ENCODE results near the gene FAM3D. TPM values are rescaled to one million over a fixed set of nuclear protein-coding genes. Genes with fewer than 3 reads are reported as not detected.
A peak's percentile ranks its signal among the peaks of the same experiment; 100 is the strongest.

FAM3D gene
- total and polyA plus RNA-seq, 2 donors, result 2.1 to 6.5 TPM

DNA sequence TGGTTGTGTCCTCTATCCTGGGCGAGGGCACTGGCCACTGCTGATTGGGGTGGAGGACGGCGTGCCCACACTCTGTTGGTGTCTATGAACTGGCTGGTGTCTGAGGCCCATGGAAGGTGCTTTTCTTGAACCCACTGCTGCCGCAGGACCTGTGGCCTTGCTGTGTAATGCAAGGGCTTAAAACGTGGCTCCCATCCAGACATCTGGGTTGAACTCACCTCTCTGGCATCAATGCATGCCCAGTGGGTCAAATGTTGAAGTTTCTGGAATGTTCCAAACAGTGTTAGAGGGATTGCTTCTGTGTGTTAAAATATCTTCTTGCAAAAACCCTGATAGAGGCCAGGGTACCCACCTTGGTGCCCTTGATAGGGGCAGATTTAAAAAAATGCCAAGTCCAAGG is 42.6 kb downstream of the FAM3D start:
- no peak overlapping the region for H3K4me3 ChIP-seq (ENCODE audit: low read depth, low read length)
- H3K36me3 ChIP-seq (ENCODE audit: insufficient read depth), result no peaks in the 10 kb centered on the region
- H3K4me1 ChIP-seq (ENCODE audit: insufficient read depth), result no peaks in the 10 kb centered on the region
- DNase-seq (ENCODE audit: extremely low spot score), result no peak
- H3K27ac ChIP-seq (ENCODE audit: low read depth), result no peak overlapping the region
- WGBS, result 88% methylated on average over 5 of the region's 5 CpGs

DNA sequence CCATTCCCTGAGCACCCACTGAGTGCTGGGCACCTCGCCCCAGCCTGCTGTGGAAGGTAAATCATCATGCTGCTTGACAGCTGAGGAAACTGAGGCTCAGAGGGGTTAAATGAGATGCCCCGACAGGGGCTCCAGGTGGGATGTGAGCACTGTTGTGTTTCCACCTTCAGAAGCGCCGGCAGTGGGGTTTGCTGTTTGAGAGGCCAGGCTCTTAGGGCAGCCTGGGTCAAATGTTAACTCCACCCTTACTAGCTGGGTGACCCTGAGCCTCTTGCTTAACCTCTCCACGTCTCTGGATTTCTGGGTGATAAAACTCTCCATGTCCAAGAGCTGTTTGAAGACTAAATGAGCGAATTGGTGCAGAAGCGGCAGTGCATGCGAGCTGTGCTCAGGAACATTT is 43.1 kb downstream of the FAM3D start:
- 75% methylated on average over 8 of the region's 8 CpGs for WGBS
- Histone ChIP-seq H3K36me3 (ENCODE audit: insufficient read depth) (no peaks in the 10 kb centered on the region), H3K4me3 (ENCODE audit: low read depth, low read length) (no peak overlapping the region), H3K4me1 (ENCODE audit: insufficient read depth) (peaks cover 1% of the 10 kb centered on the region), H3K27ac (ENCODE audit: low read depth) (no peak overlapping the region)
- DNase-seq (ENCODE audit: extremely low spot score), result no peak

DNA sequence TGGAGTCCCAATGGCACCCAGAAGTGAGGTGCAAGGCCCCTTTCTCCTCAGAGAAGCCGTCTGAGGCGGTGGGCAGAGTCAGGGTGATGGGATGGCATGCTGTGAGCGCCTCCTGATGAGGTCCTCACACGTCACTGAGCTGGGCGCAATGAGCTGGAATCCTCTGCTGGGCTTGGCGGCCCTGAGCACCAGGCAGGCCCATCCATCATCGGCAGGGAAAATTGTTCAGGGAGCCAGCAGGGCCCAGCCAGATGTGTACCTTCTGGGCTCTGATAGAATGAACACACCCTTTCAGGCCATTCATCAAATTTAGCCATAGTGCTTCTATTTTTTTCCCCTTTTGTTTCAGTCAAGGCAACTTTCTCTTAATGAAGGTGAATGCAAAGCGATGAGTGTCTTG is 43.7 kb downstream of the FAM3D start:
- H3K36me3 ChIP-seq (ENCODE audit: insufficient read depth), result no peaks in the 10 kb centered on the region
- H3K4me1 ChIP-seq (ENCODE audit: insufficient read depth), result peaks cover 2% of the 10 kb centered on the region
- whole genome bisulfite sequencing, result 95% methylated on average over 8 of the region's 8 CpGs
- DNase-seq (ENCODE audit: extremely low spot score), result no peak
- no peak overlapping the region for H3K27ac ChIP-seq (ENCODE audit: low read depth)
- H3K4me3 ChIP-seq (ENCODE audit: low read depth, low read length), result no peak overlapping the region

DNA sequence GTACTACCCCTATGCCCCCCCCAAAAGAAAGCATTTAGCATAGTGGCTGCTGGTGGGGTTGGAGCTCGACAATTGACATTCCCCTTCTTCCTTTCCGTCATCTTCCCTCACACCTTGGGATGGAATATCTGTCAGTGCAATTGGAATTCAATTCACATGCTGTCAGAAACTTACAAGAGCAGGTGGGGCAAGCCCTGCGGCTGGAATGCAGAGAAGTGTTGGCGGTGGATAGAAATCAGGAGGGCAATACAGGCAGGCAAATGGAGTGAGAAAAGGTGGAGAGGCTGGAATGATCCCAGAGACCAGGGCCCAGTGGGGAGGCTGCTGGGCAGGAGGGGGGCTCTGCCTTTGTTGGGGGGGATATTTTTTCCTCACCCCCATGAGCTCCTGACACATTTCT is 44.1 kb downstream of the FAM3D start:
- WGBS, result 94% methylated on average over 4 of the region's 4 CpGs
- no peak overlapping the region for H3K4me3 ChIP-seq (ENCODE audit: low read depth, low read length)
- H3K36me3 ChIP-seq (ENCODE audit: insufficient read depth), result no peaks in the 10 kb centered on the region
- peaks cover 2% of the 10 kb centered on the region for H3K4me1 ChIP-seq (ENCODE audit: insufficient read depth)
- H3K27ac ChIP-seq (ENCODE audit: low read depth), result no peak overlapping the region
- DNase-seq (ENCODE audit: extremely low spot score), result no peak

DNA sequence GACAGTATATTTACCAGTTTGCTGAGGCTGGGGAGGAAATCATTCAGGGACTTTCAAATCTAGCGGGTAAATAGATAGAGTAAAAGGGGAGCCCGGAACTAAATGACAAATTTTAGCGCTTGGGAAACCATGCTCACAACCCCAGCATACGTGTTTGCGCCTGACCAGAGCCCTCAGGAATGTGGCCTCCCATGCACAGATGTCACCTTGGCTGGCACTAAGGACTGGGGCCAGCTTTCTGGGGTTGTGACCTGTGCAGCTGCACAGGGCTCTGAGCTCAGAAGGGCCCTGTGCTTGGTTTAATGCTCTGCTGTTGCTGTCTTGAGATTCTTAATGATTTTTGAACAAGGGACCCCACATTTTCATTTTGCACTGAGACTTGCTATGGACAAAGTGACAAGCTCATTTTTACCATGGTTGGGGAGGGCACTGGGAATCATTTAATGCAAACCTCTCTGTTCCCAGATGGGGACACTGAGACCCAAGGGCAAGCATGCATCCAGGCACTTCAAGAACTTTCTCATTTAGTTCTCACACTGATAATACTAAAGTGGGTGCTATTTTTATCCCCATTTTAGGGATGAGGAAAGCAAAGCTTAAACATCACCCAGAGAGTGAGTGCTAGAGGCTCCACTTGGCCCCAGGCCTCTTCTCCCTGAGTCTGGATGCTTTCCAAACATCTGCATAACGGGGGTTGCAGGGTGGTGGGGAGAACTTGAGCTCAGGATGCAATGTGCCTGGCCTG is 45.3 kb downstream of the FAM3D start:
- no peak for DNase-seq (ENCODE audit: extremely low spot score)
- no peaks in the 10 kb centered on the region for H3K36me3 ChIP-seq (ENCODE audit: insufficient read depth)
- no peak overlapping the region for H3K27ac ChIP-seq (ENCODE audit: low read depth)
- no peak overlapping the region for H3K4me3 ChIP-seq (ENCODE audit: low read depth, low read length)
- 81% methylated on average over 6 of the region's 6 CpGs for WGBS
- peaks cover 2% of the 10 kb centered on the region for H3K4me1 ChIP-seq (ENCODE audit: insufficient read depth)

DNA sequence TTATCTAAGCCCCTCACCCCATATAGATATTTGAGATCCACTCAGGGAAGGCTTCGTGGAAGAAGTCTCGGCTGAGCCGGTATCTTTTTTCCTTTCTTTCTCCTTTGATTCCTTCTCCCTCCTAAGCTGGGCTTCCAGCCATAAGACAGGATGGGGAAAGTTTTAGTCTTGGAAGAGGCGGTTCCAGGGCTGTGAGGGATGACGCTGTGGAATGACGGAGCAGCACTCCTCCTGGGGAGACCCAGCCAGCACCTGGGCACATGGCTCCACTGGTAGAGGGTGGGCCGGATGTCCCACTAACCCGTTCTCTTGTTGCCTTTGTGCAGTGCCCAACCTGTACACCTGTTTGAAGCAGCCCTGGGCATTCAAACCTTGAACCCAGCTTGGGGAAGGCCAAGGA is 46.2 kb downstream of the FAM3D start:
- H3K4me3 ChIP-seq (ENCODE audit: low read depth, low read length), result no peak overlapping the region
- H3K36me3 ChIP-seq (ENCODE audit: insufficient read depth), result no peaks in the 10 kb centered on the region
- H3K4me1 ChIP-seq (ENCODE audit: insufficient read depth), result peaks cover 2% of the 10 kb centered on the region
- no peak overlapping the region for H3K27ac ChIP-seq (ENCODE audit: low read depth)
- DNase-seq (ENCODE audit: extremely low spot score), result no peak
- 74% methylated on average over 8 of the region's 8 CpGs for WGBS

DNA sequence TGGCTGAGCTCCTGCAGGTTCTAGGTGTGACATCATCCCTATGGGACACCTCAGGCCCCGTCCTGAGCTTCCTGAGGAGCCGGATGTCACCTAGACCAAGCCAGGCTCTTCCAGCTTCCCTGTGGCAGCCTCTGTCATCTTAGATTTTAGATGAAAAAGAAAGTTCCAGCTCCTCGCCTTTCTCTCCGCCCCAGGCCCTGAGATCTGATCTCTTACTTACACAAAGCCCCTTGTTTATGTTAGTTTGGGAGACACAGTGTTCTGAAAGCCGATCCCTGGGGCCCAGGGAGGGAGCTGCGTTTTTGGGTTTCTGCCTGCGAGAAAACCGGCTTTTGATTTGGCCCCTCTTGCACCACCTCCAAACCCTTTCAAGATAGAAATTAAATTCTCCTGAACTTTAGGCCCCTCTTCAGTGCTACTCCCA is 49.2 kb downstream of the FAM3D start:
- no peaks in the 10 kb centered on the region for H3K36me3 ChIP-seq (ENCODE audit: insufficient read depth)
- peak; percentile 53 for DNase-seq (ENCODE audit: extremely low spot score)
- H3K4me1 ChIP-seq (ENCODE audit: insufficient read depth), result peaks cover 2% of the 10 kb centered on the region
- WGBS, result 31% methylated on average over 8 of the region's 8 CpGs
- H3K27ac ChIP-seq (ENCODE audit: low read depth), result peak overlapping the region; percentile 79
- H3K4me3 ChIP-seq (ENCODE audit: low read depth, low read length), result no peak overlapping the region

DNA sequence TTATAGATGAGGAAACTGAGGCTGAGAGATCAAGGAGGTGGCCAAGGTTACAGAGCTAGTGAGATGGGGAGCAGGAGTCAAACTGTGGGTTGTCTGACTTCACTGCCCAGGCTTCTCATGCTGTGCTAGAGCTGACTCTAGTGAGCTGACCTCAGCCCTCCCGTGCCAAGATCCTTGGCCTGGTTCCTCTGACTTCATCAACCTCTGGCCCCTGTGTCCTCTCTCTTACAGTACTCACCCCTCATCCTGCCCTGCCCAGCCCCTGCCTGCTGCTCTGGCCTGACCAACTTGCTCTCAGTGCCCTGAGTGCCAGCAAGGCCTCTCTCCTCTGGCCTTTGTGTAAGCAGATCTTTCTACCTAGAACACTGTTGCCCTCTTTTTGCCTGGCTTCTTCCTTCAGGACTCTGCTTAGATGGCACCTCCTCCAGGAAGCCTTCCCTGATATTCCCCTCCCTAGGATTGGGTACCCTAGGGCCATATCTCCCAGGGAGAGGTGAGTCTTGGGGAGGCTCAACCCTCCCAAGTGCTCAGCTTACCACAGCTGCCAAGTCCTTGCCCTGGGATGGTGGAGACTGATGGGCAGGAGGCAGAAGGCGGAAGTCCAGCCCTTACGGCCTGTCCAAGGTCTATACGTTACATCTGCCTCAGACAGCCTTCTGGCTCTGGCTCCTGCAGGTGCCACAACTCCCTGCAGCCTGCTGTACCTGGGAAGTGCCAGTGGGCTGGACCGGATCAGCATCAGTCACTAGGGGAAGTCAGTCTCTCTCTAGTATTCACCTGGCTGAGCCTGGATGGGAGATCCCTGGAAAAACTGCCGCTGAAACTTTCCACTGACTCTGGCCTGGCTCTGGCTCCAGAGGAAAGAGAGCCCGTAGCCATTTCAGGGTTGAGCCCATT is 53.1 kb downstream of the FAM3D start:
- H3K4me3 ChIP-seq (ENCODE audit: low read depth, low read length), result no peak overlapping the region
- 92% methylated on average over 7 of the region's 7 CpGs for WGBS
- H3K36me3 ChIP-seq (ENCODE audit: insufficient read depth), result no peaks in the 10 kb centered on the region
- H3K27ac ChIP-seq (ENCODE audit: low read depth), result no peak overlapping the region
- DNase-seq (ENCODE audit: extremely low spot score), result no peak
- H3K4me1 ChIP-seq (ENCODE audit: insufficient read depth), result peaks cover under 1% of the 10 kb centered on the region

DNA sequence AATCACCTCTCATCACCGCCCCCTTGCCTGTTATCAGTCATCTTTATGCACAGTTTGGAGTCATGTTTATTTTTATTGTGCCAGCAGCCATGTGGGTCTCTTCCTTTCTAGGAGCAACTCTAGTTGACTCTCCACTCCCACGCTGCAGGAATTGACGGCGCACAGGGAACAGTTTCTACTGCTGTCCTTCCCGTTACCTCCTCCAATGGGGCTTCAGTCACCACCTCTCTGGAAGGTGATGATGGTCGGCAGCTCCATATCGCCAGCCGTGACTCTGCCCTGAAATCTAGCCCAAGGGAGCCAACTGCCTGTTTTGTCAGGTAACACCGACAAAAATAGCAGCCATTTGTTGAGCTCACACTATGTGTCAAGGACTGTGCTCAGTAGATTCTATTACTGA is 53.7 kb downstream of the FAM3D start:
- DNase-seq (ENCODE audit: extremely low spot score), result no peak
- 64% methylated on average over 9 of the region's 9 CpGs for WGBS
- no peak overlapping the region for H3K4me3 ChIP-seq (ENCODE audit: low read depth, low read length)
- no peak overlapping the region for H3K27ac ChIP-seq (ENCODE audit: low read depth)
- H3K4me1 ChIP-seq (ENCODE audit: insufficient read depth), result no peaks in the 10 kb centered on the region
- no peaks in the 10 kb centered on the region for H3K36me3 ChIP-seq (ENCODE audit: insufficient read depth)

DNA sequence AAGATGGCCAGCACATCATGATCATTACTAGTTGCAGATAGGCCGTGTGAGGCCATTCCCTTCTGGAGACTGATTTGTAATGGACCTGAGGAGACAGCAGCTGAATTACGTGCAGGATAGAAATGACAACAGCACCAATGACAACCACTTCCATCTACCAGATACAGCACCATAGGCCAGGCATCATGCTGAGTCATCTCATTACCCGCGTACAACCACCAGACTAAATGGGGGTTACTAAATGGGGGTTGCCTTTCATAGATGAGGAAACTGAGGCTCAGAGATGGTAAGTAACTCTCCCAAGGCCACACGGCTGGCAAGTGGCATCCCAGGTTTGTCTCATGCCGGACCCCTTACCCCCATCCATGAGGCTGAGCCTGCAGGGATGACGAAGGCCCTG is 56.6 kb downstream of the FAM3D start:
- Histone ChIP-seq H3K4me1 (ENCODE audit: insufficient read depth) (no peaks in the 10 kb centered on the region), H3K4me3 (ENCODE audit: low read depth, low read length) (no peak overlapping the region), H3K27ac (ENCODE audit: low read depth) (no peak overlapping the region), H3K36me3 (ENCODE audit: insufficient read depth) (no peaks in the 10 kb centered on the region)
- 90% methylated on average over 7 of the region's 7 CpGs for WGBS
- no peak for DNase-seq (ENCODE audit: extremely low spot score)

DNA sequence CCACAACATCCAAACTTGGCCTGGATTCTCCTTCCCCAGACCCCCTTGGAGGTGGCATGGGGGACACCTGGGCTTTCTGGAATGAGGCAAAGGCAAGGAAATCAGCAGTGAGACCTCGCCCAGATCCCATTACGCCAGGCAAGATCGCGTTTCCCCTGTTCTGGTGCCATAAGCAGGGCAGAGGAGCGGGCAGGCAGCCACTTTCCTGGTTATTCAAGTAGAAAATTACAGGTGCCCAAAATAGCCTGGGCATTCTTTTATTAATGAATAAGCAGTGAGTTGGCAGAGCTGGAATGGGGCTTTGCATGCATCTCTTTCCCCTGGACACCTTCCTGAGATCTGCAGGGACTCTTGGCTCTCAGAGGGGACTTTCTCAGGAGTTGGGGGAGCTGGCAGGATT is 57.9 kb downstream of the FAM3D start:
- Histone ChIP-seq H3K36me3 (ENCODE audit: insufficient read depth) (no peaks in the 10 kb centered on the region), H3K27ac (ENCODE audit: low read depth) (no peak overlapping the region), H3K4me1 (ENCODE audit: insufficient read depth) (no peaks in the 10 kb centered on the region), H3K4me3 (ENCODE audit: low read depth, low read length) (no peak overlapping the region)
- WGBS, result 86% methylated on average over 5 of the region's 5 CpGs
- DNase-seq (ENCODE audit: extremely low spot score), result no peak

DNA sequence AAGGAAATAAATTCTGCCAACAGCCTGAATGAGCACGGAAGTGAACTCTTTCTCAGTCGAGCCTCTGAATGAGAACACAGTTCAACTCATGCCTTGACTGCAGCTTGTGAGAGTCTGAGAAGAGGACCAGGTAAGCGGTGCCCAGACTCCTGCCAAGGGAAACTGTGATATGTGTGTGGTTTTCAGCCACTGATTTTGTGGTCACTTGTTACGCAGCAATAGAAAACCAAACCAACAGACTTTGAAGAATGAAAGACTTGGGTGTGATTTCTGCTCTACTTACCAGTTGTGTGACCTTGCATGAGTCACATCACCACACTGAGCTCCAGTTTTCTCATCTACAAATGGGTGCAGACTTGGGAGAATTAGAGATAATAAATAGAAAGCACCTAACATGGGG is 58.8 kb downstream of the FAM3D start:
- Histone ChIP-seq H3K4me3 (ENCODE audit: low read depth, low read length) (no peak overlapping the region), H3K27ac (ENCODE audit: low read depth) (no peak overlapping the region), H3K4me1 (ENCODE audit: insufficient read depth) (no peaks in the 10 kb centered on the region), H3K36me3 (ENCODE audit: insufficient read depth) (no peaks in the 10 kb centered on the region)
- 86% methylated on average over 4 of the region's 4 CpGs for WGBS
- DNase-seq (ENCODE audit: extremely low spot score), result no peak

DNA sequence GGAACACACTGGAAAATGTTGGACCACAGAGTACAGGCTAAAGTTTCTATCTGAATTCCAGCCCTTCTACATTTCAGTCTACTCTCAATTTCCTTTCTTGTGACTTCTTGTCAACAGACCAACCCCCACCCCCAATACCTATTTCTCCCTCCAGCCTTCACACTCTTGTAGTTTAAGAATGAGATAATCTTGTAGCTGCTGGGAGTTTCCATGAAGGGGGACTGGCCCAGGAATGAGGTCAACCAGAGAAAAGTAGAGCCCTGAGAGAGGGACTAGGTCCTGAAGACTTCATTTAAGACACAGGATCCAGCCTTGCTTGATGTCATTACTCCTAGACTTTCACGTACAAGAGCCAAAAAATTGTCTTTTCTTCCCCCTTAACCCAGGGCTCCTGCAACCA is 59.9 kb downstream of the FAM3D start:
- no peaks in the 10 kb centered on the region for H3K4me1 ChIP-seq (ENCODE audit: insufficient read depth)
- WGBS, result 78% methylated on average over 1 of the region's 1 CpG
- no peak for DNase-seq (ENCODE audit: extremely low spot score)
- H3K27ac ChIP-seq (ENCODE audit: low read depth), result no peak overlapping the region
- no peaks in the 10 kb centered on the region for H3K36me3 ChIP-seq (ENCODE audit: insufficient read depth)
- H3K4me3 ChIP-seq (ENCODE audit: low read depth, low read length), result no peak overlapping the region

DNA sequence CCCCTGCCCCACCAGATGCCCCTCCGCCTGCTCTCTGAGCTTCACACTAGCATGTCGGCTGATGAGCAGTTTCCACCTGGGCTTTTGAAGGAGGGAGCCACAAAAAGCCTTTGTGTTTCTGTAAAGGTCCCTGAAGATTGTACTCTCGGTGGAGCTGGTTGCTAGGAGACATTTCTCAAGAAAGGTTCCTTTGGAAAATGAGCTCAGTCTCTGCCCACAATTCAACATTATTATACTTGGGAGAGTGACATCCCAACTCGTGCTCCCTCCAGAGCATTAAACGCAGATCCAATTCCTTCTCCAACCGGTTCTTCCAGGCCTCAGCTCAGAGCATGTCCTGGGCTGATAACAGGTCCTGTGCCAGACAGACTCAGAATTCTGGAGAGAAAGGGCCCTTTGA is 62.5 kb downstream of the FAM3D start:
- Histone ChIP-seq H3K27ac (ENCODE audit: low read depth) (no peak overlapping the region), H3K4me1 (ENCODE audit: insufficient read depth) (no peaks in the 10 kb centered on the region), H3K4me3 (ENCODE audit: low read depth, low read length) (no peak overlapping the region), H3K36me3 (ENCODE audit: insufficient read depth) (no peaks in the 10 kb centered on the region)
- WGBS, result 83% methylated on average over 6 of the region's 6 CpGs
- no peak for DNase-seq (ENCODE audit: extremely low spot score)
